ENCODE data around the gene SELE.

Gene SELE

DNA sequence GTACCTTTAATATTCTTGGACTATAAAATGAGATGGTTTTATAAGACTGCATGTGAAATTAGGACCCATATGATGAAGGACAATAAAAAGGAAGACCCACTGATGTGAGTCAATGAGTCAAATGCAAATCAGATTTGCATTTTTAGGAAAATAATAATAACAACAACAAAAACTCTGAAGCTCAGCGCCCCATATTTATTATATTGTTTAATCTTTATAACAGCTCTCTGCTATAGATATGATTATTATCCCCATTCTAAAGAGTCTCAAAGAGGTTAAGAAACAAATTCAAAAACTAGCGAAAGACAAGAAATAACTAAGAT, 21.6 kb downstream of the SELE start:
- peak overlapping the region; percentile 88 for H3K4me2 ChIP-seq (ENCODE audit: low read length)
- H3K9me2 ChIP-seq (replicated peaks; ENCODE audit: control insufficient read depth, low read length), result no peaks in the 10 kb centered on the region
- peak overlapping the region; percentile 75 for H3K4me3 ChIP-seq (ENCODE audit: low read length)
- no peak overlapping the region for H3K27ac ChIP-seq (ENCODE audit: low read depth, low read length)
- H3K79me2 ChIP-seq (ENCODE audit: control insufficient read depth, low read length), result peaks cover 3% of the 10 kb centered on the region; the same call in 1 of the 2 replicates
- 0 out of 2 replicates have a peak, but pooled peaks cover 2% of the 10 kb centered on the region for H3F3A ChIP-seq (ENCODE audit: control insufficient read depth, insufficient read depth)
- H3K27me3 ChIP-seq (ENCODE audit: control insufficient read depth, low read length), result no peaks in the 10 kb centered on the region
- H3K36me3 ChIP-seq (ENCODE audit: control insufficient read depth, low read length), result peaks cover 8% of the 10 kb centered on the region
- no peaks in the 10 kb centered on the region for H3K9me3 ChIP-seq (ENCODE audit: control insufficient read depth, insufficient read depth, low read length)
- no peaks in the 10 kb centered on the region for H4K20me1 ChIP-seq (ENCODE audit: control insufficient read depth, insufficient read depth, low read depth, low read length)
- TF ChIP-seq EZH2phosphoT487 (IDR thresholded peaks at IDR 0.05; ENCODE audit: borderline replicate concordance, low read length), result no peak
- H3K4me1 ChIP-seq (ENCODE audit: control insufficient read depth, low read length), result peaks cover 45% of the 10 kb centered on the region

DNA sequence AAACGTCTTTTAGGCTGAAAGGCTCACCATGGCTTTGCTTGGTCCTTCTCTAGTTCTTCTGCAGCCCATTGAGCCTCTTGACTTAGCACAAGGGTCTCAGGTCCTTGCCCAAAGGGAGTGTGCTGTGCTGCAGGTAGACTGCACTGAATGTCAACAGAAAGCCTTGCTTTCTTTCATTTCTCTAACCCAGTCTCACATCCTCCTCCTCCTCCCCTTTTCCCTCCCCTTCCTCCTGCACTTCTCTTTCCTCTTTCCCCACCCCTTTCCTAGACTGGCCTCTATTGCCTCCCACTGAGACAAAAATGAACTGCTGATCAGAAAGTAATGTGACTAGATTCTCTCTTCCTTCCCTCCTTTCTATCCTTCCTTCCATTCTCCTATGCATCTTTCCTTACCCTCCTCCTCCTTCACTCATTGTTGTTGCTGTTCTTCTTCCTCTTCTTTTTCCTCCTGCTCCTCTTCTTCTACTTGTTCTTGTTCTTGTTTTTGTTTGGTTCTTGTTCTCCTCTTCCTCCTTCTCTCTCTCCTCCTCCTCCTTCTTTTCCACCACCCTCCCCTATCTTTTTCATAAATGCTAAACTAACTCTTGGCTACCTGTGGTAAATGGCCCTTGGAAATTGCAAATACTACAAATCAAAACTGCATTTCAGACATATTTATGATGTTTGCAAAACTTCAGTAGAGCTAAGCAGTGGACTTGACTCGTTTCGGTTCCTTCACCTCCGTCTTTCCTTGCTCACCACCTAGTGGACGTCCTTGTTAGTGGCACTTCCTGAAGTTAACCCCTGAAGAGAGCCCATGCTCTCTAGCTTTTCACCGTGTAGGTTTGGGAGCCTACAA, 22.2 kb downstream of the SELE start, which contains the start of gene SELL:
Gene SELL (minus strand): TSS at position 152 of the 840 bp plus-strand sequence. CDS start 122 bp downstream, at position 30.
- Histone ChIP-seq H3K9me3 (ENCODE audit: control insufficient read depth, insufficient read depth, low read length) (no peaks in the 10 kb centered on the region), H3K4me3 (ENCODE audit: low read length) (peak within 1 kb of the TSS; percentile 75), H3K4me1 (ENCODE audit: control insufficient read depth, low read length) (peaks cover 50% of the 10 kb centered on the region), H4K20me1 (ENCODE audit: control insufficient read depth, insufficient read depth, low read depth, low read length) (no peaks in the 10 kb centered on the region), H3K9me2 (replicated peaks; ENCODE audit: control insufficient read depth, low read length) (no peaks in the 10 kb centered on the region), H3F3A (ENCODE audit: control insufficient read depth, insufficient read depth) (0 out of 2 replicates have a peak, but pooled peaks cover 2% of the 10 kb centered on the region), H3K27me3 (ENCODE audit: control insufficient read depth, low read length) (no peaks in the 10 kb centered on the region), H3K79me2 (ENCODE audit: control insufficient read depth, low read length) (peaks cover 3% of the 10 kb centered on the region; the same call in 1 of the 2 replicates), H3K4me2 (ENCODE audit: low read length) (peak within 1 kb of the TSS; percentile 88), H3K27ac (ENCODE audit: low read depth, low read length) (peak within 1 kb of the TSS; percentile 67), H3K36me3 (ENCODE audit: control insufficient read depth, low read length) (peaks cover 13% of the 10 kb centered on the region)
- TF ChIP-seq, protein P1, sequence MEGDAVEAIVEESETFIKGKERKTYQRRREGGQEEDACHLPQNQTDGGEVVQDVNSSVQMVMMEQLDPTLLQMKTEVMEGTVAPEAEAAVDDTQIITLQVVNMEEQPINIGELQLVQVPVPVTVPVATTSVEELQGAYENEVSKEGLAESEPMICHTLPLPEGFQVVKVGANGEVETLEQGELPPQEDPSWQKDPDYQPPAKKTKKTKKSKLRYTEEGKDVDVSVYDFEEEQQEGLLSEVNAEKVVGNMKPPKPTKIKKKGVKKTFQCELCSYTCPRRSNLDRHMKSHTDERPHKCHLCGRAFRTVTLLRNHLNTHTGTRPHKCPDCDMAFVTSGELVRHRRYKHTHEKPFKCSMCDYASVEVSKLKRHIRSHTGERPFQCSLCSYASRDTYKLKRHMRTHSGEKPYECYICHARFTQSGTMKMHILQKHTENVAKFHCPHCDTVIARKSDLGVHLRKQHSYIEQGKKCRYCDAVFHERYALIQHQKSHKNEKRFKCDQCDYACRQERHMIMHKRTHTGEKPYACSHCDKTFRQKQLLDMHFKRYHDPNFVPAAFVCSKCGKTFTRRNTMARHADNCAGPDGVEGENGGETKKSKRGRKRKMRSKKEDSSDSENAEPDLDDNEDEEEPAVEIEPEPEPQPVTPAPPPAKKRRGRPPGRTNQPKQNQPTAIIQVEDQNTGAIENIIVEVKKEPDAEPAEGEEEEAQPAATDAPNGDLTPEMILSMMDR (IDR thresholded peaks at IDR 0.05; ENCODE audit: low read depth, low read length, poor library complexity, severe bottlenecking), result peak; percentile 92
- no peak for TF ChIP-seq EZH2phosphoT487 (IDR thresholded peaks at IDR 0.05; ENCODE audit: borderline replicate concordance, low read length)

DNA sequence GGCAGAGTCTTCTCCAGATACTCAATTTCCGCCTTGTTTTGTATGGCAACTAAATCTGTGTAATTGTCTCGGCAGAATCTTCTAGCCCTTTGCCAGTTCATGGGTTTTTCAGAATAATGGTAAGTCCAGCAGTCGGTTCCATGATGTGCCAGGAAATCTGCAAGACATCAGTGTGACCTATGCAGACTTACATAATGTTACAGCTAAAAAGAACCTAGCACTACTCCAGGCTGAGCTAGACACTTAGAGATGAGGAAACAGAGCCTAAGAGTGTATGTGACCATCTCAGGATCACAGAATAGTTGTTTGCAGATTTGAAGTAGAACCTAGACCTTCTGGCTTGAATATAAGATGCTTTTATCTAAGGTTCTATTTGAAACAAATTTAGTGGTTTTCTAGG, 25.2 kb downstream of the SELE start:
- Histone ChIP-seq H3F3A (ENCODE audit: control insufficient read depth, insufficient read depth) (0 out of 2 replicates have a peak, but pooled peaks cover 2% of the 10 kb centered on the region), H3K4me2 (ENCODE audit: low read length) (peak overlapping the region; percentile 88), H3K4me1 (ENCODE audit: control insufficient read depth, low read length) (peaks cover 60% of the 10 kb centered on the region), H4K20me1 (ENCODE audit: control insufficient read depth, insufficient read depth, low read depth, low read length) (no peaks in the 10 kb centered on the region), H3K9me2 (replicated peaks; ENCODE audit: control insufficient read depth, low read length) (no peaks in the 10 kb centered on the region), H3K27me3 (ENCODE audit: control insufficient read depth, low read length) (no peaks in the 10 kb centered on the region), H3K79me2 (ENCODE audit: control insufficient read depth, low read length) (peaks cover 3% of the 10 kb centered on the region; the same call in 1 of the 2 replicates), H3K36me3 (ENCODE audit: control insufficient read depth, low read length) (peaks cover 42% of the 10 kb centered on the region), H3K4me3 (ENCODE audit: low read length) (peak overlapping the region; percentile 75), H3K9me3 (ENCODE audit: control insufficient read depth, insufficient read depth, low read length) (no peaks in the 10 kb centered on the region), H3K27ac (ENCODE audit: low read depth, low read length) (0 out of 2 replicates have a peak overlapping the region, but pooled peaks have one; percentile 8)
- no peak for TF ChIP-seq EZH2phosphoT487 (IDR thresholded peaks at IDR 0.05; ENCODE audit: borderline replicate concordance, low read length)
- TF ChIP-seq, protein P1 (IDR thresholded peaks at IDR 0.05; ENCODE audit: low read depth, low read length, poor library complexity, severe bottlenecking), result no peak

All from DOHH2 (cell line).